Naive thymus-derived CD4-positive, alpha-beta T cell (primary cell): ENCODE results near the gene EVI2A. TPM values are rescaled to one million over a fixed set of nuclear protein-coding genes. Genes with fewer than 3 reads are reported as not detected.

Experiments used
- ATAC-seq: fragments of 150-1000 bp; cut with Tn5 transposase; 2 replicates; pipeline ENCODE4 v1.10.0; 2021; ENCODE audit warnings: mild to moderate bottlenecking, moderate library complexity
- CTCF ChIA-PET: fragments of 350-600 bp; sonication (Branson Sonifier 250); formaldehyde crosslinking; loops from one replicate; lab custom pipeline; 2021; ENCODE audit warnings: antibody characterized with exemption; lab: Charles Lee
- POLR2A ChIA-PET: fragments of 350-600 bp; sonication (Branson Sonifier 250); formaldehyde crosslinking; loops from one replicate; lab custom pipeline; 2021; ENCODE audit warnings: antibody characterized with exemption, inconsistent platforms; lab: Charles Lee
- DNase-seq, 9 donors: peaks; one replicate each; pipeline versions ENCODE4 v3.0.0 to v3.0.0-alpha.2; 2020 to 2022; ENCODE audit warnings: mixed read lengths in 1 of 9
- H3K27ac ChIP-seq: one replicate; pipeline ENCODE4 v1.7.0; 2013; ENCODE audit warnings: mild to moderate bottlenecking, low read depth, low read length, moderate library complexity
- H3K27me3 ChIP-seq, 2 donors: one replicate each; pipeline ENCODE4 v1.7.0; 2013; ENCODE audit warnings: low read length in 2 of 2, mild to moderate bottlenecking in 2 of 2, moderate library complexity in 2 of 2; ENCODE audit not compliant: control insufficient read depth in 2 of 2, insufficient read depth in 2 of 2
- H3K36me3 ChIP-seq, 3 experiments: 1 replicate in 2 of 3; 2 replicates in 1 of 3; pipeline ENCODE4 v1.7.0; 2013; ENCODE audit warnings: low read length in 3 of 3, mild to moderate bottlenecking in 3 of 3, moderate library complexity in 1 of 3; ENCODE audit not compliant: insufficient read depth in 3 of 3, control insufficient read depth in 2 of 3
- H3K4me1 ChIP-seq, 2 donors: one replicate each; pipeline ENCODE4 v1.7.0; 2013; ENCODE audit warnings: low read length in 2 of 2, mild to moderate bottlenecking in 2 of 2, moderate library complexity in 1 of 2; ENCODE audit not compliant: control insufficient read depth in 2 of 2, insufficient read depth in 2 of 2
- H3K4me3 ChIP-seq: 2 replicates; pipeline ENCODE4 v1.7.0; 2013; ENCODE audit warnings: mild to moderate bottlenecking, low read length
- H3K9me3 ChIP-seq, 3 experiments: 1 replicate in 2 of 3; 2 replicates in 1 of 3; pipeline ENCODE4 v1.7.0; 2013; ENCODE audit warnings: low read length in 3 of 3; ENCODE audit not compliant: control insufficient read depth in 2 of 3
- H3K27ac Mint-ChIP-seq, 9 donors: one replicate each; pipeline ENCODE4 v1.8.0; 2020 to 2022; ENCODE audit warnings: mixed read lengths in 9 of 9, mild to moderate bottlenecking in 8 of 9, moderate library complexity in 5 of 9, inconsistent platforms in 2 of 9
- H3K27me3 Mint-ChIP-seq, 5 donors: one replicate each; pipeline ENCODE4 v1.8.0; 2021 to 2022; ENCODE audit warnings: mixed read lengths in 5 of 5, mild to moderate bottlenecking in 1 of 5
- H3K36me3 Mint-ChIP-seq, 5 donors: one replicate each; pipeline ENCODE4 v1.8.0; 2020 to 2022; ENCODE audit warnings: mixed read lengths in 5 of 5, mild to moderate bottlenecking in 3 of 5, inconsistent platforms in 1 of 5
- H3K4me1 Mint-ChIP-seq, 7 donors: one replicate each; pipeline ENCODE4 v1.8.0; 2020 to 2022; ENCODE audit warnings: mixed read lengths in 7 of 7, mild to moderate bottlenecking in 3 of 7, inconsistent platforms in 1 of 7
- H3K4me3 Mint-ChIP-seq, 10 donors: one replicate each; pipeline ENCODE4 v1.8.0; 2020 to 2022; ENCODE audit warnings: mild to moderate bottlenecking in 10 of 10, mixed read lengths in 10 of 10, moderate library complexity in 6 of 10, inconsistent platforms in 2 of 10
- H3K9me3 Mint-ChIP-seq, 11 donors: one replicate each; pipeline ENCODE4 v1.8.0; 2020 to 2022; ENCODE audit warnings: mixed read lengths in 11 of 11, mild to moderate bottlenecking in 4 of 11, inconsistent platforms in 1 of 11, moderate library complexity in 1 of 11
- intact Hi-C, 2 donors: fragments of 100-400 bp; cut with micrococcal nuclease; formaldehyde crosslinking; loops; one replicate each; pipeline ENCODE4 v1.15.1; 2023
- polyA plus RNA-seq, 2 donors: library from polyadenylated mRNA; unstranded; fragments of 300-500 nt; fragmentation: Illumina TruSeq; gene quantifications; one replicate each; pipeline ENCODE4 v1.2.3, GENCODE V29; 2021
- total RNA-seq, 6 experiments: library from RNA in 5 of 6; stranded (reverse) in 5 of 6; gene quantifications; 1 replicate in 5 of 6; 2 replicates in 1 of 6; pipeline ENCODE4 v1.2.3 and lab custom pipeline; 2021 to 2026

EVI2A gene
- total and polyA plus RNA-seq, 7 experiments from 2014 or later = 40.9 to 134 (median 61.1) TPM

- no peaks in the 10 kb centered on the region for H3K9me3 ChIP-seq
- intact Hi-C loops = loop anchor here (2.0 to 5.0 kb wide), 2 partner anchors 13 to 40 kb away; partner anchors contain the start of gene EVI2A (in 2 of the 2)
- Mint-ChIP-seq H3K4me3 (peak overlapping the region; percentile 38 to 95 (median 92)), H3K27ac (peak overlapping the region; percentile 94 to 99 (median 95)), H3K36me3 (peaks cover 19 to 59% (median 39%) of the 10 kb centered on the region in 5 donors), H3K4me1 (peaks cover 40 to 73% (median 66%) of the 10 kb centered on the region in 7 donors), H3K9me3 (peaks cover 0 to 18% (median 5%) of the 10 kb centered on the region in 11 donors), H3K27me3 (no peaks in the 10 kb centered on the region)
- H3K4me3 ChIP-seq = peak overlapping the region; percentile 63
- H3K4me1 ChIP-seq = peaks cover 27 to 33% of the 10 kb centered on the region in 2 donors
- ChIA-PET CTCF (no interaction called here), POLR2A (interaction anchor here (0.8 to 2.6 kb wide), 4 partner anchors 9 to 43 kb away, joined by 6 to 17 read pairs (median 10); partner anchors contain the start of gene EVI2A)
- no peak for ATAC-seq
- H3K36me3 ChIP-seq = peaks cover 13 to 21% (median 15%) of the 10 kb centered on the region in 3 experiments
- H3K27ac ChIP-seq = peak overlapping the region; percentile 82
- no peak for DNase-seq
- H3K27me3 ChIP-seq = no peaks in the 10 kb centered on the region
Measured at GRCh38 chr17:31307640-31308039, 13.8 kb downstream of the EVI2A start.

GRCh38 chr17:31299624-31300023 lies 21.8 kb downstream of the EVI2A start:
- Mint-ChIP-seq H3K36me3 (peaks cover 6 to 29% (median 24%) of the 10 kb centered on the region in 5 donors), H3K4me3 (peak overlapping the region in 3 of 10 donors; percentile 36 to 69 (median 44)), H3K27ac (peak overlapping the region in 4 of 9 donors; percentile 24 to 79 (median 55)), H3K9me3 (peaks cover 0 to 7% (median 3%) of the 10 kb centered on the region in 11 donors), H3K4me1 (peaks cover 10 to 91% (median 65%) of the 10 kb centered on the region in 7 donors), H3K27me3 (no peaks in the 10 kb centered on the region)
- CTCF ChIA-PET = no interaction called here
- Histone ChIP-seq H3K36me3 (peaks cover 2 to 10% (median 4%) of the 10 kb centered on the region in 3 experiments), H3K27ac (no peak overlapping the region), H3K4me1 (no peaks in the 10 kb centered on the region), H3K4me3 (no peak overlapping the region), H3K9me3 (no peaks in the 10 kb centered on the region), H3K27me3 (no peaks in the 10 kb centered on the region)
- intact Hi-C loops = loop anchor here in 1 of 2 donors (5.0 kb wide), 1 partner anchor 33 kb away; no protein-coding TSS in a partner anchor
- DNase-seq (no peak), ATAC-seq (no peak)
- POLR2A ChIA-PET = no interaction called here

DNA sequence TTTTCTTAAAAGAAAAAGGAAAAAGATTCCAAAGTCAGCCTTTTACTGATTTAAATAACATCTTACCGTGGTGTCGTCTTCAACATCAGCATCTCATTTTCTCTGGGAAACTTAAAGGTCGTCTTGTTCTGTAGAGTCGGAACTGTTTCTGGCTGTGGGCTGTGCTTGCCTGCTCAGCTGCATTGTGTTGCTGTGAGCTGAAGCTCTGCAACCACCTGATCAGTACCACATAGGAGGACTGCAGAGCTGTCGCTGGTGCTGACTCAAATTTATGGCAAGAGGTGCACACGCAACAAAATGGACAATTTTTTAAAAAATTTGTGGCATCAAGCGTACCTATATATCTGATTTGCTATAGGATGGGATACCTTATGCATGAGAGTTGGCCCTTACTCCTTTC lies 24.3 kb downstream of the EVI2A start, which contains the start of gene OMG:
OMG (minus strand) TSS at position 150 of the 400 bp plus-strand sequence. CDS start 908 bp downstream, outside the sequence.
- no peaks in the 10 kb centered on the region for H3K4me1 ChIP-seq
- DNase-seq (no peak), ATAC-seq (no peak)
- no peak within 1 kb of the TSS for H3K27ac ChIP-seq
- H3K4me3 ChIP-seq = no peak within 1 kb of the TSS
- ChIA-PET CTCF (interaction anchor here (0.6 kb wide), 1 partner anchor 281 kb away, joined by 7 read pairs; no protein-coding TSS in a partner anchor), POLR2A (interaction anchor here (0.9 to 1.0 kb wide), 2 partner anchors 10 to 21 kb away, joined by 3 to 7 read pairs; no protein-coding TSS in a partner anchor)
- Mint-ChIP-seq H3K27ac (no peak within 1 kb of the TSS), H3K4me1 (peaks cover 4 to 71% (median 44%) of the 10 kb centered on the region in 7 donors), H3K9me3 (no peaks in the 10 kb centered on the region), H3K36me3 (peaks cover 0 to 10% (median 4%) of the 10 kb centered on the region in 5 donors), H3K27me3 (no peaks in the 10 kb centered on the region), H3K4me3 (peak within 1 kb of the TSS in 3 of 10 donors; percentile 12 to 30 (median 29))
- H3K27me3 ChIP-seq = no peaks in the 10 kb centered on the region
- no peaks in the 10 kb centered on the region for H3K36me3 ChIP-seq
- H3K9me3 ChIP-seq = no peaks in the 10 kb centered on the region
- intact Hi-C loops = loop anchor here in 1 of 2 donors (2.0 to 5.0 kb wide), 2 partner anchors 14 to 35 kb away; no protein-coding TSS in a partner anchor

DNA sequence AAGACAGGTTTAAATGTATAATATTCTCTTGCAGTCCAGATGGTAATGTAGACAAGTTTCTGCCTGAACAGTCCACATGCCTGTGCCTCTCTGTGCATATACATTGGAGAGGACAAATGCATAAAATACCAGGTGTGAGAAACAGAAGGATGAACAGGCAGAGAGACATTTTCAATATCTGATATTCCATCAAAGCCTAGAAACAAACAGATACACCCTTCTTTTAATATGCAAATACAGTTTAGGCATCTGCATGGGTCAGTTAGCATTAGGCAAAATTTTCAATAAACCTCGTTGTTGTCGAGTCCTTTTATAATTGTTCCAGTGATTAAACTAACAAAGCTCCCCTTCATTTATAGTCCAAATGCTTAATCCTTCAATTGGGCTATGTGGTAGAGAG lies 25.3 kb downstream of the EVI2A start:
- CTCF ChIA-PET = no interaction called here
- H3K4me1 ChIP-seq = no peaks in the 10 kb centered on the region
- H3K27me3 ChIP-seq = no peaks in the 10 kb centered on the region
- no peaks in the 10 kb centered on the region for H3K36me3 ChIP-seq
- Mint-ChIP-seq H3K27ac (no peak overlapping the region), H3K4me1 (peaks cover 7 to 61% (median 34%) of the 10 kb centered on the region in 7 donors), H3K27me3 (no peaks in the 10 kb centered on the region), H3K9me3 (no peaks in the 10 kb centered on the region), H3K36me3 (peaks cover 0 to 7% (median 3%) of the 10 kb centered on the region in 5 donors), H3K4me3 (no peak overlapping the region)
- H3K9me3 ChIP-seq = no peaks in the 10 kb centered on the region
- DNase-seq (no peak), ATAC-seq (no peak)
- POLR2A ChIA-PET = no interaction called here
- H3K4me3 ChIP-seq = no peak overlapping the region
- intact Hi-C loops = loop anchor here in 1 of 2 donors (2.0 to 5.0 kb wide), 2 partner anchors 15 to 36 kb away; no protein-coding TSS in a partner anchor
- no peak overlapping the region for H3K27ac ChIP-seq

DNA sequence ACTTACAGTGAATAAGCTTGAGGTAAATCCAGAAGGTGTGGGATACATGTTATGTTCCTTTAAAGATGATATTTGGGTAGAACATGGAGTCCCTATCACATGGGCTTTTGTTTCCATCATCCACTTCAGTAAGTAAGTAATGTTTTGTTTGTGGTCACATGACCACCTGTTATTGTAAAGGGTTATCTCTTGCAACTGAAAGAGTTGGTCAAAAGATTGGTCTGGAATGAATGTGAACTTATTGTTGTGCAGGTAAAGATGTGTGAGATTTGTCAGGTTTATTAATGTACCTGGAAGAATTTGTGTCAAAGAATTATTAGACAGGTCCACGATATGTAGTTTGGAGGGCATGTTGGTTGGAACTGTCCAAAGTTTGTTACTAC lies 25.9 kb downstream of the EVI2A start:
- Histone ChIP-seq H3K4me1 (no peaks in the 10 kb centered on the region), H3K27ac (no peak overlapping the region), H3K9me3 (no peaks in the 10 kb centered on the region), H3K27me3 (no peaks in the 10 kb centered on the region), H3K4me3 (no peak overlapping the region), H3K36me3 (no peaks in the 10 kb centered on the region)
- Mint-ChIP-seq H3K9me3 (no peaks in the 10 kb centered on the region), H3K4me1 (peaks cover 8 to 56% (median 29%) of the 10 kb centered on the region in 7 donors), H3K36me3 (peaks cover 0 to 7% (median 3%) of the 10 kb centered on the region in 5 donors), H3K27ac (peak overlapping the region in 1 of 9 donors; percentile 7), H3K27me3 (no peaks in the 10 kb centered on the region), H3K4me3 (no peak overlapping the region)
- ChIA-PET CTCF (interaction anchor here (1.0 kb wide), 1 partner anchor 14 kb away, joined by 3 read pairs; no protein-coding TSS in a partner anchor), POLR2A (interaction anchor here (1.8 kb wide), 1 partner anchor 16 kb away, joined by 4 read pairs; no protein-coding TSS in a partner anchor)
- ATAC-seq (no peak), DNase-seq (no peak)
- intact Hi-C loops = loop anchor here in 1 of 2 donors (5.0 kb wide), 1 partner anchor 37 kb away; no protein-coding TSS in a partner anchor

DNA sequence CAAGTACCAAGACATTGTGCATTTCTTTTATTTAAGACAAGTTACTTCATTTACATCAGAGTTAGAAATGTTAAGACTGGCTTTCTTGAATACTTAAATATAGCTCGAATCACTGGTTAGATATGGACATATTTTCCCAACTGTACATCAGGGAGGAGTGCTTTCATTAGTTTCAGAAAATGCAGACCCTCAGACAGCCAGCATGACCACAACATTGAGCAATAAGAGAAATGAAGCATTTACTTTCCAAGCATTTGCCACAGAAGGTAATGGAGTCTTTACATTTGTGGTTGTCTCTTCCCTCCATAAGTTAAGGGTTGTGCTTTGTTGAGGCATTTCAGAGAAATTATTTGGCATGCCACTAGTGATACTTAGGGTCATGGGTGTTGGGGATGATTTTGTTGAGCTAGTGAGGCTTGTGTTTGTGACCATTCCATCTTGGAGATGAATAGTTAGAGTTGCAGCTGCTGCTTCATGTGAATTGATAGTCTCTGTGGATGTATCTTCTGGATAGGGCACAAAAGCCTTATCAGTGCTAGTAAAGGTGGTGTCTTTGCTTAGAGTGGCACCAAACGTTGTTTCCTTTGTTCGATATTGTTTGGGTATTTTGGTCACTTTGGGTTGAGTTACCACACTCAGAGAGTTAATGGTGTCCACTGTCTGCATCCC lies 26.5 kb downstream of the EVI2A start:
- intact Hi-C loops = loop anchor here in 1 of 2 donors (5.0 kb wide), 1 partner anchor 37 kb away; no protein-coding TSS in a partner anchor
- no peaks in the 10 kb centered on the region for H3K27me3 Mint-ChIP-seq
- ATAC-seq = no peak
- H3K27ac Mint-ChIP-seq = peak overlapping the region in 1 of 9 donors; percentile 7
- POLR2A ChIA-PET = interaction anchor here (1.8 kb wide), 1 partner anchor 16 kb away, joined by 4 read pairs; no protein-coding TSS in a partner anchor
- H3K36me3 Mint-ChIP-seq = peaks cover 0 to 7% (median 4%) of the 10 kb centered on the region in 5 donors
- Histone ChIP-seq H3K4me3 (no peak overlapping the region), H3K9me3 (no peaks in the 10 kb centered on the region), H3K4me1 (no peaks in the 10 kb centered on the region), H3K27ac (no peak overlapping the region), H3K36me3 (no peaks in the 10 kb centered on the region), H3K27me3 (no peaks in the 10 kb centered on the region)
- peaks cover 11 to 56% (median 30%) of the 10 kb centered on the region in 7 donors for H3K4me1 Mint-ChIP-seq
- no peak overlapping the region for H3K4me3 Mint-ChIP-seq
- H3K9me3 Mint-ChIP-seq = no peaks in the 10 kb centered on the region
- no peak for DNase-seq
- CTCF ChIA-PET = interaction anchor here (1.0 kb wide), 1 partner anchor 15 kb away, joined by 3 read pairs; no protein-coding TSS in a partner anchor
